ENCODE results near the gene CASKIN2.

CASKIN2 gene

DNA sequence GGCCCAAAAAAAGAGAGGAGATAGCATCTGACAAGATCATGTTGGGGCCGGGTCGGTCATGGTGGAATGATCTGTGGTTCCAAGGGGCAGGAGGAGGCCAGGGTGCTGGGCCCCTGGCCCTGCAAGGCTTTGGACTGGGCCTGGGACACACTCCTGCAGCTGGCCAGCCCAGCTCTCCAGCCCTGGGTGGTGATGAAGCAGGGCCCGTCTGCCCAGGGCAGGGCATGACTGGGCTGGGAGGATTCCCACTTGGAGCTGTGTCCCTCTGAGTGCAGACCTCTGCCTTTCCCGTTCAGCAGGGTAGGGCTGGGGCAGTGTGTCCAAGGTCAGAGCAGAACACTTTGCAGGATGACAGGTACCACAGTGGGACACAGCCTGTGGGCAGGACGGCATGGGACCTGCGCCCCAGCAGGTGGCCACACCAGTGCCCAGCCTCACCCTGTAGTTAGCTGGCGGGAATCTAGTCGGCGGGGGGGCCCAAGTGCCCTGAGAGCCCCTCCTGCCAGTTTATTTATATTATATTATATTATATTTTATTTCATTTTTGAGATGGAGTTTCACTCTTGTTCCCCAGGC, 44.7 kb upstream of the CASKIN2 start:
- TF ChIP-seq, protein P1, sequence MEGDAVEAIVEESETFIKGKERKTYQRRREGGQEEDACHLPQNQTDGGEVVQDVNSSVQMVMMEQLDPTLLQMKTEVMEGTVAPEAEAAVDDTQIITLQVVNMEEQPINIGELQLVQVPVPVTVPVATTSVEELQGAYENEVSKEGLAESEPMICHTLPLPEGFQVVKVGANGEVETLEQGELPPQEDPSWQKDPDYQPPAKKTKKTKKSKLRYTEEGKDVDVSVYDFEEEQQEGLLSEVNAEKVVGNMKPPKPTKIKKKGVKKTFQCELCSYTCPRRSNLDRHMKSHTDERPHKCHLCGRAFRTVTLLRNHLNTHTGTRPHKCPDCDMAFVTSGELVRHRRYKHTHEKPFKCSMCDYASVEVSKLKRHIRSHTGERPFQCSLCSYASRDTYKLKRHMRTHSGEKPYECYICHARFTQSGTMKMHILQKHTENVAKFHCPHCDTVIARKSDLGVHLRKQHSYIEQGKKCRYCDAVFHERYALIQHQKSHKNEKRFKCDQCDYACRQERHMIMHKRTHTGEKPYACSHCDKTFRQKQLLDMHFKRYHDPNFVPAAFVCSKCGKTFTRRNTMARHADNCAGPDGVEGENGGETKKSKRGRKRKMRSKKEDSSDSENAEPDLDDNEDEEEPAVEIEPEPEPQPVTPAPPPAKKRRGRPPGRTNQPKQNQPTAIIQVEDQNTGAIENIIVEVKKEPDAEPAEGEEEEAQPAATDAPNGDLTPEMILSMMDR (IDR thresholded peaks at IDR 0.05; ENCODE audit: low read depth, low read length): no peak
- no peak overlapping the region for H3K4me3 ChIP-seq (ENCODE audit: low read depth, low read length)

GRCh38 chr17:75558666-75559530, 43.6 kb upstream of the CASKIN2 start:
- TF ChIP-seq, protein P1 (IDR thresholded peaks at IDR 0.05; ENCODE audit: low read depth, low read length): no peak
- no peak overlapping the region for H3K4me3 ChIP-seq (ENCODE audit: low read depth, low read length)

GRCh38 chr17:75557852-75558665, 42.7 kb upstream of the CASKIN2 start:
- H3K4me3 ChIP-seq (ENCODE audit: low read depth, low read length): no peak overlapping the region
- TF ChIP-seq, protein P1 (IDR thresholded peaks at IDR 0.05; ENCODE audit: low read depth, low read length): no peak

- no peak overlapping the region for H3K4me3 ChIP-seq (ENCODE audit: low read depth, low read length)
These were observed 41.9 kb upstream of the CASKIN2 start for GRCh38 chr17:75557075-75557851.

GRCh38 chr17:75555679-75556153, 40.4 kb upstream of the CASKIN2 start:
- TF ChIP-seq, protein P1 (IDR thresholded peaks at IDR 0.05; ENCODE audit: low read depth, low read length): no peak
- H3K4me3 ChIP-seq (ENCODE audit: low read depth, low read length): no peak overlapping the region

More at GRCh38 chr17:75557075-75557851, 41.9 kb upstream of the CASKIN2 start:
- TF ChIP-seq, protein P1 (IDR thresholded peaks at IDR 0.05; ENCODE audit: low read depth, low read length): no peak

- TF ChIP-seq, protein P1 (IDR thresholded peaks at IDR 0.05; ENCODE audit: low read depth, low read length): no peak
- H3K4me3 ChIP-seq (ENCODE audit: low read depth, low read length): no peak overlapping the region
These were observed 38.2 kb upstream of the CASKIN2 start for GRCh38 chr17:75553295-75554110.

All from WI38 (cell line).